Caco-2 (cell line): ENCODE results near the gene USHBP1. TPM values are rescaled to one million over a fixed set of nuclear protein-coding genes. Genes with fewer than 3 reads are reported as not detected.
A peak's percentile ranks its signal among the peaks of the same experiment; 100 is the strongest.

ENCODE experiments used
- BruUV-seq: library from RNA; stranded (reverse); fragments of 400-500 nt; replicated peaks from 2 replicates; lab custom pipeline; 2021; lab: Mats Ljungman, UMichigan
- CTCF ChIA-PET: fragments of 300-600 bp; sonication (Branson Sonifier 250); formaldehyde crosslinking; loops from one replicate; lab custom pipeline; 2022; ENCODE audit warnings: antibody characterized with exemption; lab: Charles Lee
- POLR2A ChIA-PET: fragments of 300-600 bp; sonication (Branson Sonifier 250); formaldehyde crosslinking; loops from one replicate; lab custom pipeline; 2022; ENCODE audit warnings: antibody characterized with exemption; lab: Charles Lee
- DNase-seq, 2 experiments: peaks; one replicate each; pipeline versions ENCODE4 v3.0.0 to v3.0.0-alpha.2; 2020 to 2022
- H3K27me3 ChIP-seq: replicated peaks from 2 replicates; pipeline ENCODE4 v1.6.0; 2011; ENCODE audit warnings: low read length; ENCODE audit not compliant: control insufficient read depth, insufficient read depth
- H3K36me3 ChIP-seq: 2 replicates; pipeline ENCODE4 v1.5.1; 2011; ENCODE audit warnings: low read length; ENCODE audit not compliant: control insufficient read depth, insufficient read depth
- H3K4me1 ChIP-seq: fragments of 250-450 bp; sonication (Bioruptor Pico); 2 replicates; pipeline ENCODE4 v1.5.1; 2020; ENCODE audit warnings: mild to moderate bottlenecking
- H3K4me3 ChIP-seq: 2 replicates; pipeline ENCODE4 v1.5.1; 2011; ENCODE audit warnings: low read depth, mild to moderate bottlenecking, control low read depth, low read length
- H3K9me3 ChIP-seq: fragments of 250-450 bp; sonication (Bioruptor Pico); 2 replicates; pipeline ENCODE4 v1.5.1; 2020; ENCODE audit warnings: mild to moderate bottlenecking, moderate library complexity
- H3K27ac Mint-ChIP-seq: one replicate; pipeline ENCODE4 v1.8.0; 2022; ENCODE audit warnings: mixed read lengths; ENCODE audit not compliant: unreplicated experiment
- H3K27me3 Mint-ChIP-seq: one replicate; pipeline ENCODE4 v1.8.0; 2022; ENCODE audit warnings: mixed read lengths; ENCODE audit not compliant: insufficient read depth, unreplicated experiment
- H3K36me3 Mint-ChIP-seq: one replicate; pipeline ENCODE4 v1.8.0; 2022; ENCODE audit warnings: mild to moderate bottlenecking, mixed read lengths; ENCODE audit not compliant: insufficient read depth, unreplicated experiment
- H3K4me1 Mint-ChIP-seq: one replicate; pipeline ENCODE4 v1.8.0; 2022; ENCODE audit warnings: low read depth, mixed read lengths; ENCODE audit not compliant: unreplicated experiment
- H3K4me3 Mint-ChIP-seq: one replicate; pipeline ENCODE4 v1.8.0; 2022; ENCODE audit warnings: mild to moderate bottlenecking, moderate library complexity, mixed read lengths; ENCODE audit not compliant: unreplicated experiment
- H3K9me3 Mint-ChIP-seq: one replicate; pipeline ENCODE4 v1.8.0; 2022; ENCODE audit warnings: mixed read lengths; ENCODE audit not compliant: unreplicated experiment
- CTCF ChIP-seq, 2 experiments: fragments of 200-600 bp in 1 of 2; IDR thresholded peaks; 1 replicate in 1 of 2; 2 replicates in 1 of 2; pipeline versions ENCODE4 v1.5.1 to v1.8.0; 2011 to 2022; ENCODE audit warnings: antibody characterized with exemption in 1 of 2, control low read depth in 1 of 2, inconsistent platforms in 1 of 2, low read depth in 1 of 2, low read length in 1 of 2, mild to moderate bottlenecking in 1 of 2, moderate library complexity in 1 of 2; ENCODE audit not compliant: insufficient read depth in 1 of 2, severe bottlenecking in 1 of 2, unreplicated experiment in 1 of 2
- intact Hi-C: fragments of 100-400 bp; cut with micrococcal nuclease; formaldehyde crosslinking; loops from one replicate; pipeline ENCODE4 v1.10.0; 2022; ENCODE audit not compliant: unreplicated experiment
- total RNA-seq: library from RNA; stranded (reverse); gene quantifications from 2 replicates; pipeline ENCODE4 v1.2.3, GENCODE V29; 2022

USHBP1 gene
- total RNA-seq, 1 experiment from 2014 or later: not detected

GRCh38 chr19:17254636-17255035, 9.9 kb downstream of the USHBP1 start:
- Mint-ChIP-seq H3K9me3 (no peaks in the 10 kb centered on the region), H3K4me1 (no peaks in the 10 kb centered on the region), H3K4me3 (no peak overlapping the region), H3K27ac (no peak overlapping the region), H3K27me3 (no peaks in the 10 kb centered on the region), H3K36me3 (no peaks in the 10 kb centered on the region)
- Histone ChIP-seq H3K9me3 (no peaks in the 10 kb centered on the region), H3K36me3 (no peaks in the 10 kb centered on the region), H3K27me3 (no peaks in the 10 kb centered on the region), H3K4me1 (peaks cover 13% of the 10 kb centered on the region), H3K4me3 (no peak overlapping the region)
- intact Hi-C loops: no loop called here
- CTCF ChIA-PET: interaction anchor here (0.7 to 1.1 kb wide), 3 partner anchors 8 to 204 kb away, joined by 3 to 5 read pairs (median 3); no protein-coding TSS in a partner anchor
- POLR2A ChIA-PET: interaction anchor here (1.4 kb wide), 1 partner anchor 39 kb away, joined by 6 read pairs; no protein-coding TSS in a partner anchor
- DNase-seq: no peak
- TF ChIP-seq CTCF (IDR thresholded peaks at IDR 0.05; ENCODE audit: insufficient read depth in 1 of 2, low read depth in 1 of 2, low read length in 1 of 2, severe bottlenecking in 1 of 2, unreplicated experiment in 1 of 2): no peak
- no TSS peak for BruUV-seq

- TF ChIP-seq CTCF (IDR thresholded peaks at IDR 0.05; ENCODE audit: insufficient read depth in 1 of 2, low read depth in 1 of 2, low read length in 1 of 2, severe bottlenecking in 1 of 2, unreplicated experiment in 1 of 2): no peak
- Mint-ChIP-seq H3K27me3 (no peaks in the 10 kb centered on the region), H3K27ac (peak overlapping the region; percentile 92)
Measured at GRCh38 chr19:17249887-17250548, 14.5 kb downstream of the USHBP1 start.

GRCh38 chr19:17248011-17248776, 16.4 kb downstream of the USHBP1 start:
- POLR2A ChIA-PET: interaction anchor here (1.7 kb wide), 1 partner anchor 19 kb away, joined by 4 read pairs; no protein-coding TSS in a partner anchor
- H3K27me3 Mint-ChIP-seq: no peaks in the 10 kb centered on the region
- CTCF ChIA-PET: no interaction called here
- TF ChIP-seq CTCF (IDR thresholded peaks at IDR 0.05; ENCODE audit: insufficient read depth in 1 of 2, low read depth in 1 of 2, low read length in 1 of 2, severe bottlenecking in 1 of 2, unreplicated experiment in 1 of 2): no peak
- BruUV-seq: no TSS peak
- H3K27me3 ChIP-seq: no peaks in the 10 kb centered on the region
- H3K9me3 ChIP-seq: no peaks in the 10 kb centered on the region
- H3K36me3 Mint-ChIP-seq: peaks cover 33% of the 10 kb centered on the region
- no peak overlapping the region for H3K4me3 ChIP-seq
- H3K4me1 Mint-ChIP-seq: peaks cover 17% of the 10 kb centered on the region
- H3K27ac Mint-ChIP-seq: peak overlapping the region; percentile 92
- H3K36me3 ChIP-seq: no peaks in the 10 kb centered on the region
- intact Hi-C loops: loop anchor here (5.0 kb wide), 1 partner anchor 34 kb away; the partner anchor contains the start of gene ANKLE1
- no peaks in the 10 kb centered on the region for H3K9me3 Mint-ChIP-seq
- peak overlapping the region; percentile 94 for H3K4me3 Mint-ChIP-seq
- peak; percentile 66 to 81 for DNase-seq
- peaks cover 37% of the 10 kb centered on the region for H3K4me1 ChIP-seq

More at GRCh38 chr19:17249887-17250548, 14.5 kb downstream of the USHBP1 start:
- Mint-ChIP-seq H3K36me3 (peaks cover 20% of the 10 kb centered on the region), H3K4me1 (peaks cover 17% of the 10 kb centered on the region), H3K9me3 (no peaks in the 10 kb centered on the region), H3K4me3 (no peak overlapping the region)
- H3K9me3 ChIP-seq: no peaks in the 10 kb centered on the region
- H3K27me3 ChIP-seq: no peaks in the 10 kb centered on the region
- POLR2A ChIA-PET: no interaction called here
- no TSS peak for BruUV-seq
- CTCF ChIA-PET: interaction anchor here (0.9 kb wide), 1 partner anchor 24 kb away, joined by 3 read pairs; the partner anchor contains the start of gene OCEL1
- intact Hi-C loops: loop anchor here (5.0 kb wide), 1 partner anchor 32 kb away; the partner anchor contains the start of gene ANKLE1
- H3K36me3 ChIP-seq: no peaks in the 10 kb centered on the region
- H3K4me1 ChIP-seq: peaks cover 36% of the 10 kb centered on the region
- no peak overlapping the region for H3K4me3 ChIP-seq
- no peak for DNase-seq
